Activated T-cell treated with anti-CD3 and anti-CD28 coated beads for 48 hours (primary cell): ENCODE measurements around the gene FOLR3.
"Not testable (repeated sequence)": the region's sequence is repeated elsewhere in the genome, so short reads cannot be mapped to it uniquely, and the experiment has no call there.

Experiments used
- DNase-seq: peaks from one replicate; pipeline ENCODE4 v3.0.0-alpha.2; 2020; ENCODE audit warnings: low read depth

The FOLR3 gene

GRCh38 chr11:72162891-72163492 is 27.5 kb downstream of the FOLR3 start:
- DNase-seq = no peak

GRCh38 chr11:72164187-72164586 is 28.7 kb downstream of the FOLR3 start:
- DNase-seq = not testable (repeated sequence)

GRCh38 chr11:72169046-72169555 is 33.6 kb downstream of the FOLR3 start:
- DNase-seq = not testable (repeated sequence)

- DNase-seq = not testable (repeated sequence)
Observed at GRCh38 chr11:72169754-72170153, 34.2 kb downstream of the FOLR3 start.

- not testable (repeated sequence) for DNase-seq
Observed at GRCh38 chr11:72172043-72172442, 36.5 kb downstream of the FOLR3 start.

- DNase-seq = no peak
Observed at GRCh38 chr11:72173291-72173690, 37.8 kb downstream of the FOLR3 start.

- no peak for DNase-seq
Observed at GRCh38 chr11:72174302-72175070, 39.0 kb downstream of the FOLR3 start.

GRCh38 chr11:72177656-72178055 is 42.1 kb downstream of the FOLR3 start:
- no peak for DNase-seq

GRCh38 chr11:72179049-72179803 is 43.7 kb downstream of the FOLR3 start:
- DNase-seq = no peak

- peak; percentile 6 for DNase-seq
Observed at GRCh38 chr11:72179804-72180396, 44.4 kb downstream of the FOLR3 start.

- not testable (repeated sequence) for DNase-seq
Observed at GRCh38 chr11:72180892-72181552, 45.5 kb downstream of the FOLR3 start.

GRCh38 chr11:72181553-72181958 is 46.0 kb downstream of the FOLR3 start:
- DNase-seq = not testable (repeated sequence)

GRCh38 chr11:72188267-72188666 is 52.7 kb downstream of the FOLR3 start:
- DNase-seq = no peak
